SIG-M5 treated with dmso at 0.1 percent for 504 hours (cell line): ENCODE results near the gene RBBP8NL.

Source experiments
- DNase-seq: peaks from one replicate; lab custom pipeline; 2025; ENCODE audit not compliant: unreplicated experiment; lab: John Stamatoyannopoulos, UW

RBBP8NL gene

DNA sequence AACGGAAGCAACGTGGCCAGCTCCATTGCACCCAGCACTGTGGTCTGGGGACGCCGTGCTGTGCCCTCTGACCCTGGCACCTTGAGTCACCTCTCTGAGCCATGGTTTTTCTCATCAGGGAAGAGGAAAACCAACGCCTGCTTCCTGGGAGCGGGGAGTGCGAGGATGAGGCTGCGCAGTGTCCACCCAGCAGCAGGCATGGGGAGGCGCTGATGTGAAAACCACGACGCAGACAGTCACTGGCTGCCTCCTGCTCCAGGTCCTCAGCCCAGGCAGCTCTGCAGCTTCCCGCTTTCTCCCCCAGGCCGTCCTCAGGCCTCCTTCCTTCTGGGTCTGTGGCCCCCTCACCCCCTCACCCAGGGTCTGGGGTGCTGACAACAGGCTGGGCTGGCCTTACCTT, 34.5 kb upstream of the RBBP8NL start:
- DNase-seq, result no peak

DNA sequence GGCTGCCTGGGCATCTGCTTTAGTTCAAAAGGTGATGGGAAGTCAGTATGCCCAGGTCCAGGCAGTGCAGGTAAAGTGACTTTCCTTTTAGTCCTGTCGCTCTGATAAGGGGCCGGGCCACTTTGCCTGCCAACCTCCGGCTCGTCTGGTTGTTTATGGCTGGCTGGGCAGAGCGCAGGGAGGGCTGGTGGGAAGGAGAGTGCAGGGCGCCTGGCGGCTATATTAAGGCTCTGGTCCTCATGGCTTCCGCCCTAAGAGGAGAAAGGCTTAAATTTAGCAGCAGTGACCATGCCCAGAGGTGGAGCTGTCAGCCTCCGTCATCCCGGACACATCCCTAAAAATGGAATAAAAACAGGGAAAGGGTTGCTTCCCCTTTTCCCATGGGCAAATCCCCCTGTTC, 33.8 kb upstream of the RBBP8NL start:
- no peak for DNase-seq

DNA sequence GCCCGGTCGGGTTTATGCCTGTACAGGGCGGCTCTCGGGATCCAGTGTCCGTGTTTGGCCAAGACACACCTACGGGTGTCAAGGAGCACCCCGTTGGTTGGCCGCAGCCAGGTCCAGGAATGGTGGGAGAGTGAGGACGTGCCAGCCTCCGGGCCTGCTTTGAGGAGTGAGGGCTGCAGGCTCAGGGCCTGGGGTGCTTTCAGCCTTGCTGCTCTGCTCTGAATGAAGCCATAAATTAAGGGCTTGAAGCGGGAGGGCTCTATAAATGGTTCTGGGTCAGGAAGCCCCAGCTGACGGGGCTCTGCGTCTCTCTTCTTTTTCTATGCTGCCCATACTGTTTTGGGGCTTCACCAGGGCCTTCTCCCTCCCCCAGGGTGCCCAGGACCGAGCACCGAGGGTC, 33.3 kb upstream of the RBBP8NL start:
- DNase-seq, result no peak

DNA sequence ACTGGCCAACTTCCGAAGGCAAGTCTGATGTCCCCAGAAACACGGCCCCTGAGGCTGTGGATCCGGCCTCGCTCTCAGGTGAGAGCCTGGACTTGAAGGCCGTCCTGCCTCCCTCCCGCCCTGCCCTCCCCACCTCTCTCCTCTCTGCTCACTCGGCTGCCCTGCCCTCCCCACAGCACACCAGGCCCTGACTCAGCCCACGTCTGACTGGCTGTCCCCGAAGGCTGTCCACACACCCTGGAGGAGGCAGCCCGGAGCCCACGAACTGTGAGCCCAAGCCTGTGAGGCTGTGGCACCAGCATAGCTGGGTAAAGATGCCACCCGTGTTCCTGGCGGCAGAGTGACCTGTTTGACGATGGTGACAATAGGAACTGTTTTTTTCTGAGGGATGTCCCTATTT, 32.1 kb upstream of the RBBP8NL start:
- DNase-seq, result no peak

DNA sequence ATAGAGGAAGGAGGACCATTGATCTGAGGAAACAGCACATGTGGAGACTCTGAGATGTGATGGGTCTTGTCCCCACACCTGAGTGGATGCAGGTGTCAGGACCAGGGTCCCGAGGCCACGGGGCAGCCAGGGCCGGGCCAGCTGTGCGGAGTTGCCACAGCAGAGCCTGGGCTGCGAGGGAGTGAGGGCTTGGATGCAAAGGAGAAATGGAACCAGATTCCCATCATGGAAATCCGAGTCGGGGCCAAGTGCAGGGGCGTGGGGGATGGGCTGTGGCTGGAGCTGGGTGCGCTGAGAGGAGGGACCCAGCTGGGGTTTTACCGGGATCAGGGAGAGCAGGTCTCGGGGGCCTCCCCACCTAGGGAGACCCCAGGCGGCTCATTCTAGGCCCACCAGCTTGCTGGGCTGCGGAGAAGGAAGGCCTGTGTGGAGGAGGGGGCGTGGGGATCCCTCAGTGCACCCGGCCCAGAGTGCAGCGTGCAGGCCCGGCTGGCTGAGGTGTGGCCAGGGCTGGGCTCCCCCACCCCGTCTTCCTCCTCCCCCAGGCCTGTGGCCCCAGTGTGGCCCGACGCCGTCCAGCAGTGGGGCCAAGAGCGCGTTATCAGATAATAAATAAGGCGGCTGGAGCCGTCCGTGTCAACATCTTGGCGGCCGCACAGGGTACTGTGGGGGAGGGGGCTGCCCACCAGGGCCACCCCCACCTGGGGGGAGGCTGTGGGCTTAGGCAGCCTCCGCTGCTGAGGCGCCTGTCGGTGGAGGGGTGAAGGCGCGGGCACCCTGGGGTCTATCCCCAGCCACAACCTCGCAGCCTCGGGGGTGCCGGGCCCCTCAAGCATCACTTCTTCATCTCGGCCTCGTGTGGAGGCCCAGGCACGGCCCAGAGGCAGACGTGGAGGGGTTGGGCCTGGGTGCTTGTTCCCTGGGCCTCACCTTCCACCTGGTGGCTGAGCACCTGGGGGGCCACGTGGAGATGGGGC, 31.2 kb upstream of the RBBP8NL start:
- DNase-seq, result no peak

DNA sequence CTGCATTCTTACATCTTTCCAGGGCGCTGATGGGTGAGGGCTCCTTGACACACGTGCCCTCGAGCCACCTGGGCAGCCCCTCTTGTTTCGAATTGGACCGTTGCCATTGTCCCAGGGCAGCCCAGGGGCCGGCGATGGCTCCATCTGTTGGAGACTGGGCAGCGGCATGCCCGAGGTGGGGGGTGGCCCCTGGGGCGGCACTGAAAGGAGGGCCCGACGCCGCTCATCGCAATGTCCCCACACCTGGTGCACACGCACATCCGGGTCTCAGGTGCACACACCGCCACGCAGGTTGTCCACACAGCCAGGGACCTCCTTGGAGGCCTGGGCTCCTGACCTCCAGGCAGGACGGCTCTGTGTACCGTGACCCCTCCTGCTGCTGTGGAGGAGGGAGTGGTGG, 30.5 kb upstream of the RBBP8NL start:
- no peak for DNase-seq

DNA sequence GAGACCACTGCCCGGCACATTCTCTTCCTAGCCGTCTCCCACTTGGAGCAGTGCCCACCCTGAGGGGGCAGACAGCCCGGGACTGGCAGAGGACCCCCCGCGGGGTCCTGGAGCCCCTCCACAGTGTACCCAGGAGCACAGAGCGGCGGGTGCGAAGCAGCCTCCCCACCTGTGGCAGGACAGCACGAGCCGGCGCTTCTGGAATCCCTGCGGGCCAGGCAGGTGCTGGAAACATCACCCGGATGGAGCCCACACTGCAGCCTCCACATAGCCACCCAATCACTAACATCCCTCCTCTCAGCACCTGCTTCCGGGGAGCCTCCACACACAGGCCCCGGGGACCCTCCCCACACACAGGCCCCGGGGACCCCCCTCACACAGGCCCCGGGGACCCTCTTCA, 29.8 kb upstream of the RBBP8NL start:
- DNase-seq, result no peak

DNA sequence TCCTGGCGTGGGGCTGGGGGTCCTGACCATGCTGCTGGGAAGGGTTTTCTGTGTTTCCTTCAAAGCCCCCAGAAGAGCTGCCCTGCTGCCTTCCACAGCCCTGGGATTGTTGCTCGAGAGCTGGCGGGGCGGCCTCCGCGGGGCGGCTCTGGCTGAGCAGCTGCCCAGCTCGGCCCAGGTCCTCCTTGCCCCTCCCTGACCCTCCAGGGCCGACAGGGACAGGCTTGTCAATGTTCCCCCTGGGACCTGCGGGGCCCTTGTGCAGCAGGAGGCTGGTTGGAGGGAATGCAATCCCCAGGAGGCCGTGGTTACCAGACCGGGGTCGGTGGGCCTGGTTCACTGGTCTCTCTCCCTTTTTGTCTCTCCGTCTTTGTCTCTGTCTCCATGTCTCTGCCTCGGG, 28.6 kb upstream of the RBBP8NL start:
- no peak for DNase-seq

DNA sequence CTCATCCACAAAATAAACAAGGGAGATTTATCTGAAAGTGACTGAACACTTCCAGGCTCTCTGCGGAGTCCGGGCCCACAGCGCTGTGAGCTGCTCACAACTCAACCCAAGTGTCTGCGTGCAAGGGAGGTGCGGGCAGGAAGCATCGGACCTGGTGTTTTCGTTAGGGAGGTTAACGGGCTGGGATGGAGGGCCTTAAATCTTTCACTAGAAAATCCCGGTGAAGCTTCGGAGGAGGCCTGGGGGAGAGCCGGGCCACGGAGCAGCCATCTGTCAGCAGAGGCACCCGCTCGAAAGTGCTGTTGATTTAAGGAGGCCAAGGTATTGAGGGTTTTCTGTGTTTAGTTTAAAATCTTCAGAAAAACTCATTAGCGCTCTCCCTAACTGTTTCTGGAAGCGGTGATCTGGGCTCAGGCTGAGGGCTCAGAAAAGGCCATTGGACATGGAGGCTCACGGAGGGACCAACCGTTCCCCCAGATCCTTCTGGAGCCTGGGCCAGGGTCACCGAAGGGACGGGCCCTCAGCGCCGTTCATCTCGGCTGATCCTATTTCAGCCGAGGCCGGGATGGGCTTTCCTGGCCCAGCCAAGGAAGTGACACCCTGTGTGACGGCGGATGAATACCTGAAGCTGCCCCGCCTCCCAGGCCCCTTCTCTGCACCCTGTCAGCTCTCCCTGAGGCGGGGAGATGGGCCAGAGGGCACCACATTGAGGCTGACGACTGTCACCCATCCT, 27.7 kb upstream of the RBBP8NL start:
- DNase-seq, result no peak

DNA sequence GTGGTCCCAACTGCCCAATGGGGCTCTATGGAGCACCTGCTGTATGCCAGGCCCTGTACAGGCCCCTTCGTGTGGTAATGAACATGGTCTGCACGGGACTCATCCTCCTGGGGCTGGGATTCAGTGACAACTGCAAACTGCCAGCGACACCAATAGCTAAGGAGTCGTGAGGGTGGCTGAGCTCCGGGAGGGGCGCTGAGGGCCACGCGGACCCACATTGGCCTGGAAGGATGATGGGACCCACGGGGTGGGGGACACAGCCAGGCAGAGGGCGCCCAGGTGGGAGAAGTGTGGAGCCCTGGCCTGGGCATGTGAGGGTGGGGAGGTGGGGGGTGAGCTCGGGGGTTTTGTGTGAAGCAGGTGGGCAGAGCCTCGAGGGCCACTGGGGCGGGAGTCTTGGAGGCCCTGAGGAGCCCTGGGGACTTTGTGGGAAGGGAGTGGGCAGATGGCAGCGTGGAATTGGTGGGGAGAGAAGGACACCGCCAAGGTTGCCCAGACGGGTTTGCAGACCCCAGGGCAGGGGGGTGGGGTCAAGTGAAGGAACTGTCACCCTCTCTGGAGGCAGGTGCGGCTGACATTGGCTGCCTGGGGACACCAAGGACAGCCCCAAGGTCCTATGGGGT, 26.0 kb upstream of the RBBP8NL start:
- no peak for DNase-seq

DNA sequence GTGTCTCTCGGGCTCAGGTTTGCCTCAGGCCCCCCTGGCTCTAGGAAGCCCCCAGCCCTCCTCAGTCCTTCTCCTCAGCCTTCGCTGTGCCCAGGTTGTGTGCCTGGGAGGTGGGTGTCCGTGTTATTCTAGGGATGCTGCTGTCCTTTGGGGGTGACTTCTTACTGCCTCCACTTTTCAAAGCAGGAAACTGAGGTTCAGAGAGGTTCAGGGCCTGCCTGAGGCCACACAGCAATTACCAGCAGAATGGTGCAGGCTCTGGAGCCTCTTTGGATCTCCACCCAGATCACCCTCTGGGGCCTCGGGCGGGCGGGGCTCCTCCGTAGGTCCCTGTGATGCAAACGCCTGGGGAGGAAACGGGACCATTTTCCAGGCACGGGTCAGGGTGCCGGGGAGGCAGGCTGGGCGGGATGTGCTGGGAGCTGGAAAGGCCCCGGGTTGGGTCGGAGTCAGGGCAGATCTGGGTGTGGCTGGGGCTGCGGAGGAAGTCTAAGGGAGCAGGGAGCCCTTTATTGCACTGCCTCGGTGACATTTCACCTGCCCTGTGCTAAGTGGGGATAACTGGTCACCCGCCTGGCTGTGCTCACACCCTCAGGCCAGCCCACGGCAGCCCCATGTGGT, 25.2 kb upstream of the RBBP8NL start:
- DNase-seq, result peak; percentile 38

DNA sequence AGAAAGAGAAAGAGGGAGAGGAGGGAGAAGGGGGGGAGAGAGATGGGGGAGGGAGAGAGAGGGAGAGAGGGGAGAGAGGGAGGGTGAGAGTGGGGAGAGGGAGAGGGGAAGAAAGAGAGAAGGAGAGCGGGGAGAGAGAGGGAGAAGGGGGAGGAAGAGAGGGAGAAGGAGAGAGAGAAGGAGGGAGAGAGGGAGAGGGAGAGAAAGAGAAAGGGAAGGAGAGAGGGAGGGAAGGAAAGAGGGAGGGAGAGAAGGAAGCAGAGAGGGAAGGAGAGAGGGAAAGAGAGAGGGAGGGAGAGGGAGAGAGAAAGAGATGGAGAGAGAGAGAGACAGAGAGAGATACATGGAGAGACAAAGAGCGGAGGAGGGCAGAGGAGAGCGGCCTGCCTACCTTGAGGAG, 24.6 kb upstream of the RBBP8NL start:
- DNase-seq, result no peak

DNA sequence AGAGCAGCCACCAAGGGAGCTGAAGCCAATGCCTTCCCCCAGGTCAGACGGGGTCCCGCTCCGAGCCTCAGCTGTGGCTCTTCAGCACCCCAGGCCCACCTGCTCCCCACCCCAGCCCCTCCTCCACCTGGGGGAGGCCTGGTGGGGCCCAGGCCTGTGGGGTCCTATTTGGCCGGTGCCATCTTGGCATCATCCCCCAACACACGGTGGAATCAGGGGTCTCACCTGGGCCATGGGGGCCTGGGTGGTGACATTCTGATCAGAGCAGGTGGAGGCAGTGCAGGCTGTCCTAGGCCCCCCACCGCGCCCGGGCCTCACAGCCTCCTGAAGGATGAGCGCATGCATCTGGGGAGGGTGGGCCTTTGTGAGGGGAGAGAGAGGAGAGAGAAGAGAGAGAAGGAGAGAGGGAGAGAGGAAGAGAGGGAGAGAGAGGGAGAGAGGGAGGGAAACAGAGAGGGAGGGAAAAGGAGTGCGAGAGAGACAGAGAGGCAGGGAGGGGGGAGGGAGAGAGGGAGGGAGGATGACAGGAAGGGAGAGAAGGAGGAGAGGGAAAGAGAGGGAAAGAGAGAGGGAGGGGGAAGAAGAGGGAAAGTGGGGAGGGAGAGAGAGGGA, 23.9 kb upstream of the RBBP8NL start:
- DNase-seq, result no peak

DNA sequence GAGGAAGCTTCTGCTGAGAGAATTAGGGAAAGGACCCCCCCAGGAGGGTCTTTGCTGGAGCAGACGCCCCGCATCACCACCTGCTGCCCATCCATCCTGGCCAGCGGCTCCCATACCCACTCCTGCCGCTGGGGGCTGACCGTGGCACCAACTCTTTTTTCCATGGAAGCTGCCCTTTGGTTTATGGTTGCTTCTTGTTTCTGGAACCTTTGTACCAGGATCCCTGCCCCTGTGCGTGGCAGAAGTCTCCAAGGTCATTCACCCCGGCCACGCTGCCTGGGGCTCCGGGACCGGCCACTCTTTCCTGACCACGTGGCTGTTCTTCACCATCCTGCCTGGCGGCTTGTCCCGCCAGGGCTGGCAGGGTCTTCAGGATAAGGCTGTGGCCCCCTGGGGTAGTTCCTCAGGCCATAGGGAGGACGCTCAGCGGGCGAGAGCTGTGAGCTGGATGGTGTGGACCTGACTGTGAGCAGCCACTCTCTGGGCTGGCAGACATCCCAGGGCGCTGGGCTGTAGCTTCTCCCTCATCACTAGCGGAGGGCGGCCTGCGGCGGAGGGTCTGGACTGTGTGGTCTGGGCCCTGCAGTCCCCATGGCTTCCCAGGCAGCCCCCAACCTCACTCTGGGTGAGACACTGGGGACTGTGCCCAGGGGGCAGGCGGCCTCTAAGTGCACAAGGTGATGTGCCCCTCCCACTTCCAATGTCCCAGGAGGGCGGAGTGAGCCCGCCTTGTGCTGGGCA, 22.8 kb upstream of the RBBP8NL start:
- no peak for DNase-seq

DNA sequence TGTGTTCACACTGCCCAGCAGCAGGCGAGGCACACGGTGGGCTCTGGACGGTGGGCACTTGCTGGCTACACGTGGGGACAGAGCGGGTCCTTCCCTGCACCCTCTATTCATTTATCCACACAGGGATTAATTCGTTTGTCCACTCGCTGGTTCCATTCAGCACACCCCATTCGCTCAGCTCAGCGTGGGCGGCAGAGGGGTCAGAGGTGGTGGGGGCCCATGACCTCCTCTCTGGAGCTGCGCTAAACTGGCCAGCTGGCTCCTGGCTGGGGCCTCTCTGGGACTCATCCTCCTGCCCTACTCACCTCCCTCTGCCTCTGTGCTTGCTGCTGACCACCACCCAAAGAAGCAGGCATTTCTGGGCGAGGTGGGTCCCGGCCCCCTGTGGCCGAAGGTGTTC, 21.4 kb upstream of the RBBP8NL start:
- DNase-seq, result no peak

DNA sequence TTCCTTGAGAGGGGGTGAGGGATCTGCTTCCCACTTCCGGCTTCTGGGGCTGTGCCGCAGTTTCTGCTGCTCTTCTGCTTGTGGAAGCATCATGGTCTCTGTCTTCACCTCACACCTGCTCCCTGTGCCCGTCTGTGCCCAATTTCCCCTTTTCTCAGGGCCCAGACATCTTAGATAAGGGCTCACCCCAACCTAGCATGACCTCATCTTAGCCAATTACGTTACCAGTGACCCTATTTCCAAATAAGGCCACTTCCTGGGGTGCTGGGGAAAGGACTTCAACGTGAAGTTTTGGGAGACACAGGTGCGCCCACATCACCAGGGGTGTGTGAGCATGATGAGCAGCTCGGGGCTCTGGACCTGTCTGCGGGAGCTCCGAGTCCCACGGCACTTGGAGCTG, 20.7 kb upstream of the RBBP8NL start:
- peak; percentile 1 for DNase-seq

DNA sequence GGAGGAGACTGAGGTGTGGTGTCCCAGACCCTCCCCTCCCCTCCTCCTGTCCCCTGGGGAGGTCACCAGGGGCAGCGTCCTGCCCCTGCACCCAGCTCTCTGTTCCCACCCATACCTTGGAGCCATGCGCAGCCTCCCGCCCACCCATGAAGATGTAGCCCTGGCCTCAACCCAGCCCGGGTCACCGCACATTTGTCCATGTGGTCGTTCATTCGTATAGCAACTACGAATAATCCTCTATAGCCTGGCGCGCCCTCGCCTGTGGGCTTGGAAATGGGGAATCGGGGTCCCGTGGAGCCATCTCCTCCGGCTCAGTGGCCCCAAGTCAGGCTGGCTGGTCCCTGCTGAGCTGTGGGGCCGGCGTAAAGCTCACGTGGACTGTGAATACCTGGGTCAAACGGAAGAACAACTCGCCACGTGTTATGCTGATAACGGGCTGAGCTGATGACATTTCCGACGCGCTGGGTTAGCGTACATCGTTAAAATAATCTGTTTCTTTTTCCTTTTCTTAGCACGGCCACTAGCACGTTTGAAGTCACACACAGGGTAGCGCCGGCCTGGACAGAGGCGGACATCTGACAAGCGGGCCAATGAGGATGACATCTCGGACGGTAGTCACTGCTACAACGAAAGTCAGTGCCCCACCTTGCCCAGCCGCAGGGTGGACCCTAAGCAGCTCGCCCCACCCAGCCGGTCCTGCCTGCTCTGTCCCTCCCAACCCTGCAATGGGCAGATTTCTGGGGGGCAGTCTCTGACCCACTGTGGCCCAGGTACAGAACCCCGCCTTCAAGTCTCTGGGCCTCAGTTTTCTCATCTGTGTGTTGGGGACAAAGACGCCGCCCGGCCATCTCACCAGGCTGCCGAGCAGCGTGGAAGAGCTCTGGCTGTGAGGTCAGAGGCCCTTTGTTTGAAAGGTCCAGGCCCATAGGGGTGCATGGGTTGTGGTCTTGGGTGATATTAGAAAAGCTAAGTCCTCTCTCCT, 19.8 kb upstream of the RBBP8NL start:
- no peak for DNase-seq

DNA sequence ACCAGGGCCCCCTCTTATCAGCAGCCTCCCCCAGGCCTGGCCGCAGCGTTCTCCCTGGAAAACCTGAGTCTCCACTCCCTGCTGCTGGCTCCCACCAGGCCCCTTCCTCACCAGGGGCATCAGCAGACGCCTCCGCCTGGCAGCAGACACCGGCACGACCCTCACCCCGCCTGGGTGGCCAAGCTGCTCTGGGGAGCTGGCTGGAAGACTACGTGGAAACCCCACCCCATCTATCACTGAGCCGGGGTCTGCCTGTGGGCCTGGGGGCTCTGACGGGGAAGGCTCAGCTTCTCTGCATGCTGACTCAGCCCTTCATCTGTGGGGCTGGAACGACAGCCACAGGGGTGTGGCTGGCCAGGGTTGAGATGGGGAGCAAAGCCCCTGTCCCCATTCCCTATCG, 19.1 kb upstream of the RBBP8NL start:
- DNase-seq, result no peak
